Transverse colon (tissue), 4 donors: ENCODE data around the gene IQCF6. TPM values are rescaled to one million over a fixed set of nuclear protein-coding genes. Genes with fewer than 3 reads are reported as not detected.

Experiments used
- DNase-seq: peaks from one replicate; pipeline ENCODE4 v3.0.0-alpha.2; 2019
- H3K27ac ChIP-seq, 4 donors: fragments of 200-600 bp; sonication (generic); 2 replicates each; pipeline ENCODE4 v1.5.1; 2016 to 2018; ENCODE audit warnings: inconsistent platforms in 4 of 4
- H3K27me3 ChIP-seq: fragments of 200-600 bp; sonication (generic); 2 replicates; pipeline ENCODE4 v1.5.1; 2017; ENCODE audit warnings: inconsistent platforms
- H3K36me3 ChIP-seq, 4 donors: fragments of 200-600 bp; sonication (generic); 2 replicates each; pipeline ENCODE4 v1.5.1; 2017 to 2019; ENCODE audit warnings: inconsistent platforms in 4 of 4
- H3K4me1 ChIP-seq, 4 donors: fragments of 200-600 bp; sonication (generic); 2 replicates each; pipeline ENCODE4 v1.5.1; 2017 to 2020; ENCODE audit warnings: inconsistent platforms in 4 of 4
- H3K4me3 ChIP-seq, 4 donors: fragments of 200-600 bp; sonication (generic); 1 replicate in 1 of 4; 2 replicates in 3 of 4; pipeline versions ENCODE4 v1.5.1 to v1.6.1; 2017 to 2019; ENCODE audit warnings: inconsistent platforms in 4 of 4
- H3K9me3 ChIP-seq, 2 donors: fragments of 200-600 bp; sonication (generic); 2 replicates each; pipeline ENCODE4 v1.5.1; 2017 to 2019; ENCODE audit warnings: inconsistent platforms in 2 of 2
- CTCF ChIP-seq, 5 experiments: fragments of 200-600 bp in 3 of 5; fragments of 450-650 bp in 2 of 5; sonication (generic) in 3 of 5; IDR thresholded peaks; 1 replicate in 2 of 5; 2 replicates in 3 of 5; pipeline ENCODE4 v1.5.1; 2016 to 2017; ENCODE audit warnings: antibody characterized with exemption in 5 of 5, inconsistent platforms in 3 of 5, mild to moderate bottlenecking in 2 of 5, moderate library complexity in 1 of 5
- EP300 ChIP-seq: sonication (generic); formaldehyde crosslinking; IDR thresholded peaks from one replicate; pipeline ENCODE4 v1.6.1; 2017; ENCODE audit warnings: antibody characterized with exemption, low read depth
- POLR2A ChIP-seq: fragments of 450-650 bp; IDR thresholded peaks from one replicate; pipeline ENCODE4 v1.6.1; 2016; ENCODE audit warnings: antibody characterized with exemption, mild to moderate bottlenecking, moderate library complexity
- POLR2AphosphoS5 ChIP-seq, 3 donors: sonication (generic); formaldehyde crosslinking; IDR thresholded peaks; one replicate each; pipeline ENCODE4 v1.6.1; 2016; ENCODE audit warnings: antibody characterized with exemption in 3 of 3
- WGBS, 2 donors: methylation state at CpG; one replicate each; pipeline ENCODE4 v1.1.5; 2018; ENCODE audit warnings: low coverage in 1 of 2; 5-methylcytosine and 5-hydroxymethylcytosine counted together
- in situ Hi-C, 4 donors: fragments of 200-750 bp; cut with MboI; loops; one replicate each; pipeline versions ENCODE4 v1.15.0 to v1.15.1; 2017; ENCODE audit warnings: low sequenced_read_pairs in 3 of 4, low pct_ligation_motif_present in 1 of 4, low pct_unique_long_range_greater_than_20kb in 1 of 4
- intact Hi-C: fragments of 100-400 bp; cut with DNase I; formaldehyde crosslinking; loops from one replicate; pipeline ENCODE4 v1.15.1; 2023; ENCODE audit warnings: low total_unique reads
- total RNA-seq, 4 donors: library from RNA; depleted of rRNA; stranded (reverse); fragments of >200 nt; gene quantifications; one replicate each; pipeline ENCODE4 v1.1.0, GENCODE V29; 2016

The IQCF6 gene
- total RNA-seq, 4 donors from 2014 or later, result not detected

GRCh38 chr3:51733859-51734571 is 45.0 kb downstream of the IQCF6 start:
- TF ChIP-seq EP300, result no peak
- TF ChIP-seq CTCF (IDR thresholded peaks at IDR 0.05), result no peak
- no peak for TF ChIP-seq POLR2AphosphoS5 (IDR thresholded peaks at IDR 0.05)
- no peak for TF ChIP-seq POLR2A
- DNase-seq, result no peak
- Histone ChIP-seq H3K36me3 (no peaks in the 10 kb centered on the region), H3K4me3 (no peak overlapping the region), H3K4me1 (no peaks in the 10 kb centered on the region), H3K27me3 (peaks cover 15% of the 10 kb centered on the region), H3K9me3 (no peaks in the 10 kb centered on the region), H3K27ac (no peak overlapping the region)
- WGBS, 2 donors, result 94% methylated on average over 4 of the region's 4 CpGs; no CpG with 5 or more reads in 1 of the 2 donors
- in situ Hi-C loops (no loop called here), intact Hi-C loops (no loop called here)

- Histone ChIP-seq H3K9me3 (no peaks in the 10 kb centered on the region), H3K4me3 (no peak overlapping the region), H3K27me3 (no peaks in the 10 kb centered on the region), H3K36me3 (no peaks in the 10 kb centered on the region), H3K27ac (no peak overlapping the region), H3K4me1 (no peaks in the 10 kb centered on the region)
- DNase-seq, result no peak
- TF ChIP-seq EP300, result no peak
- no peak for TF ChIP-seq CTCF (IDR thresholded peaks at IDR 0.05)
- TF ChIP-seq POLR2AphosphoS5 (IDR thresholded peaks at IDR 0.05), result no peak
- no peak for TF ChIP-seq POLR2A
- intact Hi-C loops (no loop called here), in situ Hi-C loops (no loop called here)
Observed at GRCh38 chr3:51729042-51729633, 49.9 kb downstream of the IQCF6 start.

Other genes starting within 250 kb of the IQCF6 start
- gene RAD54L2, start 240.5 kb downstream of the IQCF6 start, total RNA-seq, result 10 to 100 TPM; 13.1 to 24.9 (median 18.2) TPM
- 100 to 1,000 TPM in 1 of 4 donors, 10 to 100 TPM in 3; 60.9 to 116 (median 88.2) TPM for gene TEX264, start 108.0 kb downstream of the IQCF6 start, total RNA-seq
- gene GRM2, start 72.2 kb downstream of the IQCF6 start, total RNA-seq, result under 1 TPM in 2 of 4 donors, not detected in 2; 0.16 to 0.27 TPM
- not detected for gene IQCF2, start 82.4 kb upstream of the IQCF6 start, total RNA-seq
- gene IQCF5, start 96.4 kb upstream of the IQCF6 start, total RNA-seq, result not detected
- gene IQCF1, start 124.1 kb upstream of the IQCF6 start, total RNA-seq, result not detected
- 10 to 100 TPM in 3 of 4 donors, 1 to 10 TPM in 1; 7.1 to 29.5 (median 11.1) TPM for gene RRP9, start 162.7 kb upstream of the IQCF6 start, total RNA-seq
- 10 to 100 TPM; 18.3 to 64.7 (median 42.1) TPM for gene PARP3, start 163.1 kb upstream of the IQCF6 start, total RNA-seq
- gene GPR62, start 176.1 kb upstream of the IQCF6 start, total RNA-seq, result not detected
- gene PCBP4, start 188.2 kb upstream of the IQCF6 start, total RNA-seq, result 100 to 1,000 TPM in 1 of 4 donors, 10 to 100 TPM in 3; 22.4 to 382 (median 63.6) TPM
- gene ABHD14B, start 194.8 kb upstream of the IQCF6 start, total RNA-seq, result 100 to 1,000 TPM in 2 of 4 donors, 10 to 100 TPM in 2; 34.4 to 119 (median 99.7) TPM
- 10 to 100 TPM in 2 of 4 donors, 1 to 10 TPM in 2; 2.0 to 11.3 (median 7.7) TPM for gene ABHD14A, start 195.8 kb upstream of the IQCF6 start, total RNA-seq
- 100 to 1,000 TPM; 165 to 426 (median 250) TPM for gene ACY1, start 204.3 kb upstream of the IQCF6 start, total RNA-seq
- 1,000 to 10,000 TPM in 1 of 4 donors, 100 to 1,000 TPM in 3; 366 to 1,281 (median 746) TPM for gene RPL29, start 216.7 kb upstream of the IQCF6 start, total RNA-seq